ENCODE data around the gene ADAM12.

ADAM12 gene

GRCh38 chr10:126165874-126166273 lies 222.4 kb downstream of the ADAM12 start:
- TF ChIP-seq, protein P1, sequence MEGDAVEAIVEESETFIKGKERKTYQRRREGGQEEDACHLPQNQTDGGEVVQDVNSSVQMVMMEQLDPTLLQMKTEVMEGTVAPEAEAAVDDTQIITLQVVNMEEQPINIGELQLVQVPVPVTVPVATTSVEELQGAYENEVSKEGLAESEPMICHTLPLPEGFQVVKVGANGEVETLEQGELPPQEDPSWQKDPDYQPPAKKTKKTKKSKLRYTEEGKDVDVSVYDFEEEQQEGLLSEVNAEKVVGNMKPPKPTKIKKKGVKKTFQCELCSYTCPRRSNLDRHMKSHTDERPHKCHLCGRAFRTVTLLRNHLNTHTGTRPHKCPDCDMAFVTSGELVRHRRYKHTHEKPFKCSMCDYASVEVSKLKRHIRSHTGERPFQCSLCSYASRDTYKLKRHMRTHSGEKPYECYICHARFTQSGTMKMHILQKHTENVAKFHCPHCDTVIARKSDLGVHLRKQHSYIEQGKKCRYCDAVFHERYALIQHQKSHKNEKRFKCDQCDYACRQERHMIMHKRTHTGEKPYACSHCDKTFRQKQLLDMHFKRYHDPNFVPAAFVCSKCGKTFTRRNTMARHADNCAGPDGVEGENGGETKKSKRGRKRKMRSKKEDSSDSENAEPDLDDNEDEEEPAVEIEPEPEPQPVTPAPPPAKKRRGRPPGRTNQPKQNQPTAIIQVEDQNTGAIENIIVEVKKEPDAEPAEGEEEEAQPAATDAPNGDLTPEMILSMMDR (IDR thresholded peaks at IDR 0.05; ENCODE audit: extremely low read depth, insufficient read depth, missing control alignments) = no peak
- no peak for DNase-seq (ENCODE audit: low spot score)
- in situ Hi-C loops (cut with MboI; ENCODE audit: low pct_unique_long_range_greater_than_20kb, low sequenced_read_pairs, unreplicated experiment) = no loop called here

GRCh38 chr10:126163506-126163905 lies 224.8 kb downstream of the ADAM12 start:
- DNase-seq (ENCODE audit: low spot score) = no peak
- in situ Hi-C loops (cut with MboI; ENCODE audit: low pct_unique_long_range_greater_than_20kb, low sequenced_read_pairs, unreplicated experiment) = no loop called here
- TF ChIP-seq, protein P1 (IDR thresholded peaks at IDR 0.05; ENCODE audit: extremely low read depth, insufficient read depth, missing control alignments) = no peak

GRCh38 chr10:126161691-126162090 lies 226.6 kb downstream of the ADAM12 start:
- TF ChIP-seq, protein P1 (IDR thresholded peaks at IDR 0.05; ENCODE audit: extremely low read depth, insufficient read depth, missing control alignments) = no peak
- in situ Hi-C loops (cut with MboI; ENCODE audit: low pct_unique_long_range_greater_than_20kb, low sequenced_read_pairs, unreplicated experiment) = no loop called here
- DNase-seq (ENCODE audit: low spot score) = no peak

GRCh38 chr10:126160971-126161630 lies 227.2 kb downstream of the ADAM12 start:
- in situ Hi-C loops (cut with MboI; ENCODE audit: low pct_unique_long_range_greater_than_20kb, low sequenced_read_pairs, unreplicated experiment) = no loop called here
- TF ChIP-seq, protein P1 (IDR thresholded peaks at IDR 0.05; ENCODE audit: extremely low read depth, insufficient read depth, missing control alignments) = no peak
- no peak for DNase-seq (ENCODE audit: low spot score)

- in situ Hi-C loops (cut with MboI; ENCODE audit: low pct_unique_long_range_greater_than_20kb, low sequenced_read_pairs, unreplicated experiment) = no loop called here
- TF ChIP-seq, protein P1 (IDR thresholded peaks at IDR 0.05; ENCODE audit: extremely low read depth, insufficient read depth, missing control alignments) = no peak
These were observed 227.7 kb downstream of the ADAM12 start for GRCh38 chr10:126160571-126160970.

DNA sequence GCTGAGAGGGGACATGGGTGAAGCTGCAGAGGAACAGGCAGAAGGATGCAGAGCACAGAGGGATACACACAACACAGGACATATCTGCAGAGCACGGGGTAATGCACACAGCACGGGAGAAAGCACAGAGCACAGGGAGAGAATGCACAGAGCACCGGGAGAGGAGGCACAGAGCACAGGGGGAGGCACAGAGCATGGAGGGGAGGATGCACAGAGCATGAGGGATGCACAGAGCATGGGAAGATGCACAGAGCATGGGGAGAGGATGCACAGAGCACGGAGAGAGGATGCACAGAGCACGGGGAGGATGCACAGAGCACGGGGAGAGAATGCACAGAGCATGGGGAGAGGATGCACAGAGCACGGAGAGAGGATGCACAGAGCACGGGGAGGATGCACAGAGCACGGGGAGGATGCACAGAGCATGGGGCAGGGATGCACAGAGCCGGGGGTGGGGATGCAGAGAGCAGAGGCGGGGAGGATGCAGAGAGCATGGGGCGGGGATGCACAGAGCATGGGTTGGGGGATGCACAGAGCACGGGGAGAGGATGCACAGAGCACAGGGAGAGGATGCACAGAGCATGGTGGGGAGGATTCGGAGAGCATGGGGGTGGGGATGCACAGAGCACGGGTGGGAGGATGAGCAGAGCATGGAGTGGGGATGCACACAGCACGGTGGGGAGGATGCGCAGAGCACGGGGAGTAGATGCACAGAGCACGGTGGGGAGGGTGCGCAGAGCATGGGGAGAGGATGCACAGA lies 230.0 kb downstream of the ADAM12 start:
- TF ChIP-seq, protein P1 (IDR thresholded peaks at IDR 0.05; ENCODE audit: extremely low read depth, insufficient read depth, missing control alignments) = no peak
- DNase-seq (ENCODE audit: low spot score) = no peak
- in situ Hi-C loops (cut with MboI; ENCODE audit: low pct_unique_long_range_greater_than_20kb, low sequenced_read_pairs, unreplicated experiment) = no loop called here

More at GRCh38 chr10:126160571-126160970, 227.7 kb downstream of the ADAM12 start:
- no peak for DNase-seq (ENCODE audit: low spot score)

All from GM13977 (cell line).